ENCODE results near the gene TRAF4. TPM values are rescaled to one million over a fixed set of nuclear protein-coding genes. Genes with fewer than 3 reads are reported as not detected.

Gene TRAF4
- total RNA-seq, 1 experiment from 2014 or later = 104 TPM

DNA sequence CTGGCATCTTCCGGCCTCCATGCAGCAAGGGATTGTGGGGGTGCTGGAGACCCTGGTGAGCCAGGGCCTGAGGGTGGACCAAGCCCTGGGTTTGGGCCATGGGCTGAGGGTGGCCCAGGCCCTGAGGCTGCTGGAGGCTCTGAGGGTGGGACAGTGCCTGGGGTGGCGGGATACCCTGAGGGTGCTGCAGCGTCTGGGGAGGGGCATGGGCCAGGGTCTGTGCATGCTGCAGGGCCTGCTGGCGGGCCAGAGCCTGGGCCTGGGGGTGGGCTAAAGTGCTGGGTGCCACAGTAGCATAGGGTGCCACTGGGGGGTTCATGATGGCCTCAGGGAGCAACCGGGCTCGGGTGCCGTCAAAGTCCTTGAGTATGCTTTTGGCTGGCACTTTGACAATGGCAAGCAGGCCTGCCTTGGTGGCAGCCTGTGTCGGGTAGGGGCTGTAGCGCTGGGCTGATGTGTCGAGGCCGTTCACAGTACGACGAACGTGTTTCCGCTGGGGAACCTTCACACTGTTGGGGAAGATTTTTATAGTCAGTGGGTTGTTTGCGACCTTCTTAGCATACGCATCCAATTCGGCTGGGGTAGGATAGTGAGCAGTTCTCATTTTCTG is 15.6 kb downstream of the TRAF4 start:
- TF ChIP-seq EZH2 (IDR thresholded peaks at IDR 0.05; ENCODE audit: low read length, unreplicated experiment) = no peak
- no peak for TF ChIP-seq EZH2phosphoT487 (IDR thresholded peaks at IDR 0.05; ENCODE audit: borderline replicate concordance, low read length)
- TF ChIP-seq, protein P1, sequence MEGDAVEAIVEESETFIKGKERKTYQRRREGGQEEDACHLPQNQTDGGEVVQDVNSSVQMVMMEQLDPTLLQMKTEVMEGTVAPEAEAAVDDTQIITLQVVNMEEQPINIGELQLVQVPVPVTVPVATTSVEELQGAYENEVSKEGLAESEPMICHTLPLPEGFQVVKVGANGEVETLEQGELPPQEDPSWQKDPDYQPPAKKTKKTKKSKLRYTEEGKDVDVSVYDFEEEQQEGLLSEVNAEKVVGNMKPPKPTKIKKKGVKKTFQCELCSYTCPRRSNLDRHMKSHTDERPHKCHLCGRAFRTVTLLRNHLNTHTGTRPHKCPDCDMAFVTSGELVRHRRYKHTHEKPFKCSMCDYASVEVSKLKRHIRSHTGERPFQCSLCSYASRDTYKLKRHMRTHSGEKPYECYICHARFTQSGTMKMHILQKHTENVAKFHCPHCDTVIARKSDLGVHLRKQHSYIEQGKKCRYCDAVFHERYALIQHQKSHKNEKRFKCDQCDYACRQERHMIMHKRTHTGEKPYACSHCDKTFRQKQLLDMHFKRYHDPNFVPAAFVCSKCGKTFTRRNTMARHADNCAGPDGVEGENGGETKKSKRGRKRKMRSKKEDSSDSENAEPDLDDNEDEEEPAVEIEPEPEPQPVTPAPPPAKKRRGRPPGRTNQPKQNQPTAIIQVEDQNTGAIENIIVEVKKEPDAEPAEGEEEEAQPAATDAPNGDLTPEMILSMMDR (conservative IDR thresholded peaks at IDR 0.05; ENCODE audit: low read depth, low read length) = no peak
- no TSS peak for BruUV-seq (replicated peaks)
- ATAC-seq = no peak
- Histone ChIP-seq H3K4me1 (ENCODE audit: insufficient read depth, low read length) (peaks cover 14% of the 10 kb centered on the region), H3K36me3 (ENCODE audit: low read depth, low read length) (peaks cover 10% of the 10 kb centered on the region), H3K9me2 (replicated peaks; ENCODE audit: low read length) (no peaks in the 10 kb centered on the region), H2AFZ (ENCODE audit: low read length) (no peak overlapping the region), H3K27ac (ENCODE audit: low read length) (no peak overlapping the region), H3K27me3 (ENCODE audit: low read length) (no peaks in the 10 kb centered on the region), H3K4me3 (ENCODE audit: low read length) (no peak overlapping the region), H3F3A (ENCODE audit: low read length, unreplicated experiment) (no peaks in the 10 kb centered on the region), H3K9ac (ENCODE audit: low read length) (no peak overlapping the region), H3K4me2 (ENCODE audit: low read length) (no peak overlapping the region), H3K9me3 (ENCODE audit: low read length) (no peaks in the 10 kb centered on the region), H4K20me1 (ENCODE audit: low read length) (no peaks in the 10 kb centered on the region), H3K79me2 (ENCODE audit: low read length) (peaks cover 6% of the 10 kb centered on the region; the same call in 1 of the 2 replicates)
- ChIA-PET CTCF (interaction anchor here (0.6 kb wide), 1 partner anchor 94 kb away, joined by 4 read pairs; no protein-coding TSS in a partner anchor), POLR2A (ENCODE audit: unreplicated experiment) (no interaction called here)
- no peak for DNase-seq
- intact Hi-C loops (cut with micrococcal nuclease) = no loop called here

DNA sequence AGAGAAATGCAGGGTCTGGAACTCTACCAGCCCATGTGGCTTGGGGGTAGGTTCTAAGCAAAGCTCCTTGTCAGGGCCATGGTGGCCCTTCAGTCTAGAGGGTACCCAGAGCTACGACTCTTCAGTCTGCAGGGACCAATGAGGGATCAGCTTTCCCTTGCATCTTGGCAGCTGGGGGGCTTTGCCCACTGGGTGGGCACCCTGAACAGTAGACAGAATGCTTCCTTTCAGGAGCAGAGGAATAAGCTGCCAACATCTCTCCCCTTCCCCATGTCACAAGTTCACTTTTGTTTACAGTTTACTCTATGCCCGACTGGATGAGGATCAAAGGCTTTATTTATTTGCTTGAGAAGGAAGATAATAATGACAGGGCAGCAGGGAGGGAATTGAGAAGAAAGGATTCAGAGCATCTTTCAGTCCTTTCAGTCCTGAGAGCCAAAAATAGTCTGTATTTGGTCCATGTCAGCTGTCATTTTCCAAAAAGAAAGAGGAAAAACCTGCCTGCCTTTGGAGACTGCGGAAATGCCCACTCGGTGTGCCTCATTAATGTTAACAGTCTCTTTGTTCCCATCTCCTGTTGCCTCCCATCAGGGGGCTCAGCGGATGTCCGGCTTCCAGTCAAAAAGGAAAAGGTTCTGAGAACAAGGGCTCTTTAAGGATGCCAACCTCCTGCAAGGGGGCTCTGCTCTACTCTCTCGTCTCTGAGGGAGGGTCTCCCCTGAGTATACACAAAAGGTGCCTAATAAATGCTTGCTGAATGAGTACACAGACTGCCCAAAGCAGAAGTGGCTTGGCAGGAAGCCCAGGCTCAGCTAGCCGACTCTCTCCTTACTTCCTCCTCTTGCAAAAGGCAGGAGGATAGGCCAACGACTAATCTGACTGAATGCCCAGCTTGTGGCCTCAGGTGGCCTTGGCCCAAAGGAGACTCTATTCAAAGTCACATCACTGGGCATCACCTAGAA is 17.1 kb downstream of the TRAF4 start:
- Histone ChIP-seq H3K4me1 (ENCODE audit: insufficient read depth, low read length) (peaks cover 14% of the 10 kb centered on the region), H3K4me3 (ENCODE audit: low read length) (no peak overlapping the region), H4K20me1 (ENCODE audit: low read length) (no peaks in the 10 kb centered on the region), H3K9me3 (ENCODE audit: low read length) (no peaks in the 10 kb centered on the region), H3K4me2 (ENCODE audit: low read length) (no peak overlapping the region), H3F3A (ENCODE audit: low read length, unreplicated experiment) (no peaks in the 10 kb centered on the region), H3K9ac (ENCODE audit: low read length) (no peak overlapping the region), H3K36me3 (ENCODE audit: low read depth, low read length) (peaks cover 10% of the 10 kb centered on the region), H3K27ac (ENCODE audit: low read length) (no peak overlapping the region), H3K9me2 (replicated peaks; ENCODE audit: low read length) (no peaks in the 10 kb centered on the region), H3K27me3 (ENCODE audit: low read length) (no peaks in the 10 kb centered on the region), H3K79me2 (ENCODE audit: low read length) (peaks cover 6% of the 10 kb centered on the region; the same call in 1 of the 2 replicates), H2AFZ (ENCODE audit: low read length) (no peak overlapping the region)
- BruUV-seq (replicated peaks) = no TSS peak
- POLR2A ChIA-PET (ENCODE audit: unreplicated experiment) = no interaction called here
- peak; percentile 79 for ATAC-seq
- CTCF ChIA-PET = no interaction called here
- TF ChIP-seq EZH2 (IDR thresholded peaks at IDR 0.05; ENCODE audit: low read length, unreplicated experiment) (no peak), EZH2phosphoT487 (IDR thresholded peaks at IDR 0.05; ENCODE audit: borderline replicate concordance, low read length) (no peak)
- TF ChIP-seq, protein P1 (conservative IDR thresholded peaks at IDR 0.05; ENCODE audit: low read depth, low read length) = no peak
- peak; percentile 63 for DNase-seq
- intact Hi-C loops (cut with micrococcal nuclease) = loop anchor here (5.0 kb wide), 1 partner anchor 46 kb away; no protein-coding TSS in a partner anchor

Measured in PC-3 (cell line).